ENCODE results near the gene BRD4.

BRD4 gene

GRCh38 chr19:15289673-15290072, 42.7 kb downstream of the BRD4 start:
- no peak for DNase-seq (ENCODE audit: low read depth)

DNA sequence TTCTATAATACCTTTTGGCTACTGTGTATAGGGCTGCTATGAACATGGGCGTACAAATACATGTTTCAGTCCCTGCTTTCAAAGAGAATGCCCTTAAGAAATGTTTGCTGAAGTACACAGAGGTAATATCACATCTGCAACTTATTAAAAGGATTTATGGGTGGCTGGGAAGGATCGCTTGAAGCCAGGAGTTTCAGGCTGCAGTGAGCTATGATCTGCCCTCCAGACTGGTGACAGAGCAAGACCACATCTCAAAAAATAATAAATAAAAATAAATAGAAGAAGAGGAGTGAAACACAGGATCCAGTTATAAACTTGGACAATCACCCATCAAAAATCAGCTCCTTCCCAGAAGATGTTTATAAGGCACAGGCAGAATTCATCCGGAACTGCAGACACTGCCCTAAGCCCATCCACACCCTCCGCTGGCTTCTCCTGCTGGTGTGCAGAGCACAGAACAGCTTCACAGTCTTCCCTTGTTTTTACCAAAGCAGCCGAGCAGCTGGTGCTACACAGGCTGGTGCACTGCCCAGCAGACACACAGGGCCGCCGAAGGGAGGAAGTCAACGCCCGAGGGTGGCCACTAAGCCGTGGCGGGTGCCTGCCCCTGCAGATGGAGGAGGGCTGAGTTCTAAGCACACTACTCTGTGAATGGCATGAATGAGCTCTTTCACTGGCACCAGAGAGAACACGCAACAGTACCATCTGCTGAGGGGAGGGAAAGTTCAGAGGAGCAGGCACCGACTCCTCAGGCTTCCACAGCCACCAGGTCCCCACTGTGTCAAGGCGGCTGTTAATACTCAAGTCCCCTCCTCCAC, 44.0 kb downstream of the BRD4 start:
- no peak for DNase-seq (ENCODE audit: low read depth)

GRCh38 chr19:15287496-15287895, 44.8 kb downstream of the BRD4 start:
- no peak for DNase-seq (ENCODE audit: low read depth)

- DNase-seq (ENCODE audit: low read depth), result no peak
These were observed 45.5 kb downstream of the BRD4 start for GRCh38 chr19:15286688-15287365.

DNA sequence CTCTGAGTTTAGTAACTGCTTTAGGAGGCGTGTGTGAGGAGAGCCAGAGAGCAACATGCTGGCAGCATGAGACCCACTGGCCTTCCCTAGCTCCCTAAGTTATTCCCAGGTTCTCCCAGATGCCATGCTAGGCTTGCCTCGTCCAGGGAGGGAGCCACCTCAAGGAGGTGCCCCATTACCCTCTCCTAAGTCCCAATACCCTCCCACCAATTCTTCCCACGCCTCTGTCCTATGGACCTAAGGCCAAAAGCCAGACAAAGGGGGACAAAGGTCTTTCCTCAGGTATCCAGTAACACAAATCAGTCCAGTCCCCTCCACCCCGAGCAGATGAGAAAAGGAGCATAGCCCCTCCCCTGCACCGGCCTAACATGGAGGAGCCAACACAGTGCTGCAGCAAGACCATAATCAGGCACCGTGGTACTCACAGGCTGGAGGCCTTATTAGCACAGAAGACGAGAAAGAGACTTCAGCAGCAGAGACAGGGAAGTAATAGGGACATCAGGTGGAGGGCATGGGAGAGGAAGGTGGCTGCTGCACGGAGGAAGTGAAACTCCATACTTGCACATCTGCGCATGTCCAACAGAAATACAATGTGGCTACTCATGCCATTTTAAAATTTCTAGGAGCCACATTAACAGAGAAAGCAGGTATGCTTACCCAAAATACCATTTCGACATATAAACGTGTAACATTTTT, 46.3 kb downstream of the BRD4 start:
- no peak for DNase-seq (ENCODE audit: low read depth)

DNA sequence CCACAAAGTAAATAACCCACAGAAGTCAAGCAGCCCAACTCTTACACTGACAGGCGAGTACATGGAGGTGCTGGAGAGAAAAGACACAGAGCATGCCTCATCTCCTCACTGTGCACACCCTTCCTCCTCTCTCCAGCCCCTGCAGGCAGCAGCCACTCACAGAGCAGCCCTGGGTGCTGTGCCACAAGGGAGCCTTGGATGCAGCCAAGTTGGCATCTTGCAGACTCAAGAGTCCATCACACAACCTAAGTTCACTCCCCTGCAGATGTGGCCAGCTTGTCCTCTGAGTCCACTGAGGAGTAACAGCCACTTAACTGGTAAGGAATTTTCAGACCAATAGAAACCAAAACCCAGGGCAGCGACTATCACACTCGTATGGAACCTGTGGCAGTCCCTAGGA, 47.4 kb downstream of the BRD4 start:
- DNase-seq (ENCODE audit: low read depth), result no peak

DNA sequence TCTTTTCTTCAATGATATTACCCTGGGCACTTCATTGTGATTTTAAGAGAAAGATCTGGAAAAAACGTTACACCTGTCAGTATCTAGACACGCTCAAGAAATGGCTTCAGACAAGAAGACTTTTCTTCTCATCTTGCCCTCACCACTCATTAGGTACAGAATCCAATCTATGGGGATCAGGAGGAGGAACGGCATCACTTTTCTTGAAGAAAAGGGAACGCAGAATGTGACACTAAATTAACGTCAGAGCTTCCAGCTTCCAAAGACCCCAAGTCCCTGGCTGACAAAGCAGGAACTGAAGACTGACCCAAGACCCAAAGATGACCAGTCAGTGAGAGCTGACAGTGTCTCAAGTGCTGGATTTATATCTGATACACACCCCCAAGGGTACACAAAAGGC, 48.2 kb downstream of the BRD4 start:
- DNase-seq (ENCODE audit: low read depth), result no peak

DNA sequence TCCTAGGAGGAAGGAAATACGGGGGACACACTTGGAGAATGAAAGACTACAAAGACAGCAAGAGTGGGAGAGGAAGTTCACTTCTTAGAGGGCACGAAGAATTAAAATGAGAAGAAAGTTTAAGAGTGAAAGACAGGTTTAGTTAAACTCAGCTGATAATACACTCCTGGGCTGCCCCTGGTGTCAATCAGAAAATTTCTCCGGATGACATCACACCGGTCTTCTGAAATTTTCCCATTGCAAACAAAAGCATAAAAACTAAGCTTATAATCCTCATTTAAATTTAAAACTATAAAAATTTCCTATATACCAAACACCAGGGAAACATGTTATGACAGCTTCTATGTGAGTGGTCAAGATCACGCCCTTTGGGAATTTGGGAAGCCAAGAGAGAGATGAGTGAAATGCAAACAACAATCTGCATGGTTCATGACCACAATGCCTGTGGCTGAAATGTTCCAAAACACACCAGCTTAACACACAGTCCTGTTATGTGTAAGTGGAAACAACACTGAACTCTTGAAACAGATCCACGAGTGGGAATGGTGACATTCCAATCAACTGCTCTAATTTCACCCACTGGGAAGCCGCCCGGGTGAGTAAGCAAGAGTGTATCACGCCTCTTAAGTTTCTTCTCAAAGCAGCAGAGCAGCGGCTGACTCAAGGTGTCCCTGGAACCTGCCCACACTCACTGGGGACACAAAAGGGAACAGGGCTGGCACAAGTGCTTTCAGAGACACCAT, 49.0 kb downstream of the BRD4 start:
- DNase-seq (ENCODE audit: low read depth), result no peak

DNA sequence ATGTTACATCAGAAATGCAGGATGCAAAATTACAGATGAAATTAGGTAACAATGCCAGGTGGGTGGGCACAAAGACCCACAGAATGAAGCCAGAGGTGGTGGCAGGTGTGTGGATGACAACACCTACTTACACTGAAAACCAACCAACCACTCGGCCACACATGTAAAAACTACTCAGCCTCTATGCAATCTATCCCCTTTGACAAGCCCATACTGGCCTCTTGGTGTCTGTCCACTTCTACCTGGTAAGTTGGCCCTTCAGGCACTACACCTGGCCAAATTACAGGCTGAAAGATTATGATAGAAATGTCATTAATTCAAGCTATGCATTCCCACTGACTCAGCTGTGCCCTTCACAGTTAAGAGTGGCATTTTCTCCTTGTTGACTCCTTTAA, 50.0 kb downstream of the BRD4 start:
- no peak for DNase-seq (ENCODE audit: low read depth)

DNA sequence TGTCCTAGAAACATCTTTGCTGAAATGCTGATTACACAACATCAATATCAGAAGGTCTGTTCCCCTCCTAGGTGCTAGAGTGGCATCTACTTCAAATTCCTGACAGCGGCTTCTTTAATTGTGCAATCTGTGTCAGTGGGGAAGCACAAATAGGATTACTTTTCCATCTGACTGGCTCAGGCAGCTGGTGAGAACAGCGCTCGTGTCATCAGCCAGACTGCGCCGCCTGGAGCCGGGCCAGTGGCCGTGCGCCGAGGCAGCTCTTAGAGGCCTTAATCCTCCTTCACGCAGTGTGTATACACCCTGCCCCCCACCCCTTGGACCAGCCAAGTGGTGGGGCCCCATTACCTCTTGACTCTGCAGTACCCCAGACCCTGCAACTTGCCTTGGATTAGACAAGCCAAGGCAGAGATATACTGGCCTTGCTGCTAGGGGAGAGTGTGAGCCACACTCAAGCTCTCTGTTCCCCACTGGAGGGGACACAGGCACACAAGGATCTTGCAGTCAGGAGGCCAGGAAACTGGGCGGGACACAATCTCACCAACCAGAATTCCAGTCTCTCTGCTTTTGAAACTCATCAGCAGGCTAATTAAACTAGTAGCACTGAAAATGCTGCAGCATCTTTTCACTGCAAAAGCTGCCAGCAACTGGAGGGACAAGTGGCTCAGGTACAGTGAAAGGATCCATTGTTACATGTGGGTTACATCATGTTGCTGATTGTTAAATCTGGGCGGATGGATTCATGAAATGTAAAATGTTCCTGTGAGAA, 51.2 kb downstream of the BRD4 start:
- DNase-seq (ENCODE audit: low read depth), result no peak

- no peak for DNase-seq (ENCODE audit: low read depth)
These were observed 52.2 kb downstream of the BRD4 start for GRCh38 chr19:15280048-15280725.

DNA sequence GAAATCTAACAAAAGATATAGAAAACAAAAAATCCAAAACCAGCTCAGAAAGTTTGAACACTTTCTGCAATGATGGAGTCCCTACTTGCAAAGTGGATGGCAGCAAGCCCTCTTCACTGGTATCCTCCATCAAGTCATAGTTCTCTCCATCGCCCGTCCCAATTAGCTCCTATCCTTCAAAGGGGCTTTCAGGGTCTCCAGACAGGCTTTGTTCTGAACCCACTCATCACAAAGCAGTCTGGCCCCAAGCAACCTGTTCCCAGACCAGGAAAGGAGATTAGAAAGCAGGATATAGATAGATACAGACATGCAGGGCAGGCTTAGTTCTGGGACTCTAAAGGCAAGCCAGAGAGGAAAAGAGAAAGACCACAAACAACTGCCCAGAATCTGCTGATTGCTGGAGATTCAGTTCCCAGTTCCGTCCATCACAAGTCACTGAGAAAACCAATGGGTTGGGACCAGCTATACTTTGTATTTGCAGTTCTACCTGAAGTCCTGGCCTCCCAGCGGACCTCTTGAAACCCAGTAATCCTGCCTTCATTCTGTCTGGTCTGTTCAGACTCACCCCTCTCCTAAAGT, 52.9 kb downstream of the BRD4 start:
- DNase-seq (ENCODE audit: low read depth), result no peak

GRCh38 chr19:15276620-15277215, 55.6 kb downstream of the BRD4 start:
- DNase-seq (ENCODE audit: low read depth), result no peak

- DNase-seq (ENCODE audit: low read depth), result no peak
These were observed 57.9 kb downstream of the BRD4 start for GRCh38 chr19:15274477-15274876.

GRCh38 chr19:15269806-15270205, 62.5 kb downstream of the BRD4 start:
- no peak for DNase-seq (ENCODE audit: low read depth)

GRCh38 chr19:15268928-15269253, 63.4 kb downstream of the BRD4 start:
- DNase-seq (ENCODE audit: low read depth), result no peak

DNA sequence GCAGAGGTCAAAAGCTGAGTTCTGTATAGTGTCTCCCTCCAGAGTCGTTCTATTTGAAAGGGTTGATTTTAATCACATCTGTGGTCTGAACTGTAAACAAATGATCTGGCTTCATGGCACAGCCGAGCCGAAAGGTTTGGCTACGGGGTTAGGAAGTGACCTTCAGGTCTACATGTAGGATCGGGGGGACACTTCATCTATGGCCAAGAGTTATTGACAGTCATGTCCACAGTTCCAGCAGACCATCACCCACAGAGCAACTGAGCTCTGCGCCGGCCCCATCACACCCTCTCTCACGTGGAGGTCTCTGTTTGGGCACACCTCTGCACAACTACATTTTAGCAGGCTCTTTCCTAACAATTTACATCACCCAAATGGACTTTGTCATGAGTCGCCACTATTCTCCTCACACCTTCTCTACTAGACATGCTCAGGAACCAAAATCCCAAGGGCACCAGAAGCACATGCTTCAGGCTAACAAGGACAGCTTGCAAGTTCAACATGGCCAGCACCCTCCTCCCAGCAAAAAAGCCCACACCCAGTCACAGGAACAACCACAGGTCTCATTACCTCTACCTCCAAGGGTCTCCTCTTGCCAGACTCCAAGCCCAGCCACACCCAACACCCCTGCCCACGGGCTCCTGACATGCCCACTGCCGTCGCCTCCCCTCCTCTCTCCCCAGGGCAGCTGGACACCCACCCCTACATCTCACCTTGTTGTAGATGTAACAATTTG, 64.0 kb downstream of the BRD4 start:
- DNase-seq (ENCODE audit: low read depth), result no peak

DNA sequence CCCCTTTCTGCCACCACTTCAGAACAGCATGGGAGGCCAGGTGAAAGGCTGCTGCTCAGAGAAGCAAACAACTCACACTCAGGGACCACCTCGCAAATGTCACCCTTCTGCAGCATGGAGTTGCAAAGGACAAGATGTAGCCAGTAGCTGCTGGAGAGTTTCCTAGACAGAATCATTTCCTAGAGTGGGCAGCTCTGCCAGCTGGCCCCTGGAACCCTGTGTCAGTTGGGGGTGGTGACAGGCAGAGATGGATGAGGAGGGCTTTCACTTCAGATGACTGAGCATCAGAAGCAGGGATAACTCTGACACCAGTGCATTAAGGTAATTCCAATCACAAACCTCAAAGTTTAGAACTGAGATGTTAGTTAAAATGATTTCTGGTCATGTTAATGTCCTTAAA, 65.7 kb downstream of the BRD4 start:
- DNase-seq (ENCODE audit: low read depth), result no peak

GRCh38 chr19:15265850-15266248, 66.5 kb downstream of the BRD4 start:
- no peak for DNase-seq (ENCODE audit: low read depth)

Data from stimulated activated CD8-positive, alpha-beta memory T cell treated with anti-CD3 and anti-CD28 coated beads, Interleukin-4, amount 100 ng/mL, for 24 hours (primary cell).